Ascending aorta (tissue), 2 donors: ENCODE results near the gene THADA. TPM values are rescaled to one million over a fixed set of nuclear protein-coding genes. Genes with fewer than 3 reads are reported as not detected.

Experiments
- DNase-seq, 2 donors: peaks; one replicate each; pipeline ENCODE4 v3.0.0-alpha.2; 2019; ENCODE audit warnings: low spot score in 2 of 2
- H3K27ac ChIP-seq, 2 donors: fragments of 200-600 bp; sonication (generic); one replicate each; pipeline ENCODE4 v1.5.1; 2016 to 2017; ENCODE audit warnings: mild to moderate bottlenecking in 1 of 2
- H3K27me3 ChIP-seq: fragments of 200-600 bp; sonication (generic); one replicate; pipeline ENCODE4 v1.5.1; 2017
- H3K36me3 ChIP-seq, 2 donors: fragments of 200-600 bp; sonication (generic); one replicate each; pipeline ENCODE4 v1.5.1; 2016
- H3K4me1 ChIP-seq, 2 donors: fragments of 200-600 bp; sonication (generic); one replicate each; pipeline ENCODE4 v1.5.1; 2016 to 2017; ENCODE audit warnings: mild to moderate bottlenecking in 1 of 2
- H3K4me3 ChIP-seq, 2 donors: fragments of 200-600 bp; sonication (generic); one replicate each; pipeline ENCODE4 v1.5.1; 2016 to 2017; ENCODE audit warnings: mild to moderate bottlenecking in 1 of 2
- H3K9me3 ChIP-seq, 2 donors: fragments of 200-600 bp; sonication (generic); one replicate each; pipeline ENCODE4 v1.5.1; 2016
- intact Hi-C: fragments of 100-400 bp; cut with DNase I; formaldehyde crosslinking; loops from one replicate; pipeline ENCODE4 v1.15.1; 2023
- total RNA-seq: library from RNA; depleted of rRNA; stranded (reverse); fragments of >200 nt; gene quantifications from one replicate; pipeline ENCODE4 v1.1.0, GENCODE V29; 2016
- TF ChIP-seq, protein P1 (sequence below), 3 experiments: fragments of 200-600 bp in 2 of 3; fragments of 450-650 bp in 1 of 3; sonication (generic) in 2 of 3; IDR thresholded peaks; one replicate each; pipeline ENCODE4 v1.5.1; 2016 to 2019; ENCODE audit warnings: antibody characterized with exemption in 3 of 3, mild to moderate bottlenecking in 1 of 3, moderate library complexity in 1 of 3

The THADA gene
- total RNA-seq, 1 donor from 2014 or later, result 27.4 TPM

DNA sequence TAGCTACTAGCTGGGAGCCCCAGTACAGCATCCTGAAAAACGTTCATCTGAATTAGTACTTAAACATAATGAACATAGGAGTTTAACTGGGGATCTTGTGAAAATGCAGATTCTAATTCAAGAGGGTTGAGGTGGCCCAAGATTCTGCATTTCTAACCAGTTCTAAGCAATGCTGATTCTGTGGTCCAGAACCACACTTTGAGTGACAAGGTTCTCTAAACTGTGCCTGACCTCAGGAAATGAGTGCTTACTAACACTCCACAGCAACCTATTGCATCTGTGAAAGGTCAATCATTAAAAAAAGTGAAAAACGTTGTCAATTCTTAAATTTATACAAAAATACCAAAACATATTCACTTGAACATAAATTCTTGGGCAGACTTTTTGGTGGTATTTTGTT lies 212.3 kb downstream of the THADA start:
- TF ChIP-seq, protein P1, sequence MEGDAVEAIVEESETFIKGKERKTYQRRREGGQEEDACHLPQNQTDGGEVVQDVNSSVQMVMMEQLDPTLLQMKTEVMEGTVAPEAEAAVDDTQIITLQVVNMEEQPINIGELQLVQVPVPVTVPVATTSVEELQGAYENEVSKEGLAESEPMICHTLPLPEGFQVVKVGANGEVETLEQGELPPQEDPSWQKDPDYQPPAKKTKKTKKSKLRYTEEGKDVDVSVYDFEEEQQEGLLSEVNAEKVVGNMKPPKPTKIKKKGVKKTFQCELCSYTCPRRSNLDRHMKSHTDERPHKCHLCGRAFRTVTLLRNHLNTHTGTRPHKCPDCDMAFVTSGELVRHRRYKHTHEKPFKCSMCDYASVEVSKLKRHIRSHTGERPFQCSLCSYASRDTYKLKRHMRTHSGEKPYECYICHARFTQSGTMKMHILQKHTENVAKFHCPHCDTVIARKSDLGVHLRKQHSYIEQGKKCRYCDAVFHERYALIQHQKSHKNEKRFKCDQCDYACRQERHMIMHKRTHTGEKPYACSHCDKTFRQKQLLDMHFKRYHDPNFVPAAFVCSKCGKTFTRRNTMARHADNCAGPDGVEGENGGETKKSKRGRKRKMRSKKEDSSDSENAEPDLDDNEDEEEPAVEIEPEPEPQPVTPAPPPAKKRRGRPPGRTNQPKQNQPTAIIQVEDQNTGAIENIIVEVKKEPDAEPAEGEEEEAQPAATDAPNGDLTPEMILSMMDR (IDR thresholded peaks at IDR 0.05), result no peak
- intact Hi-C loops, result no loop called here
- Histone ChIP-seq H3K27ac (no peak overlapping the region), H3K9me3 (no peaks in the 10 kb centered on the region), H3K27me3 (no peaks in the 10 kb centered on the region), H3K36me3 (no peaks in the 10 kb centered on the region), H3K4me1 (peaks cover 0 to 11% of the 10 kb centered on the region in 2 donors), H3K4me3 (no peak overlapping the region)
- DNase-seq, result no peak

DNA sequence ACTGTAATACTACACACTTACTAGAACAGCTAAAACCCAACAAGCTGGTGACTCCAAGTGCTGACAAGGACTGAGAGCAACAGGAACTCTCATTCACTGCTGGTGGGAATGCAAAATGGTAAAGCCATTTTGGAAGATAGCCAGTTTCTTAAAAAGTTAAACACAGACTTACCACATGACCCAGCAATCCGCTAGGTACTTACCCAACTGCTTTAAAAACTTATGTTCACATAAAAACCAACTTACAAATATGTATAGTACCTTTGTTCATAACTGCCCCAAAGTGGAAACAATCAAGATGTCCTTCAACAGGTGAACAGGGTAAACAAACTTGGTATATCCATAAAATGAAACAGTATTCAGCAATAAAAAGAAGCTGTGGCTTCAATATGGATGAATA lies 216.3 kb downstream of the THADA start:
- no peak for DNase-seq
- intact Hi-C loops, result no loop called here
- Histone ChIP-seq H3K27me3 (no peaks in the 10 kb centered on the region), H3K4me3 (no peak overlapping the region), H3K36me3 (no peaks in the 10 kb centered on the region), H3K27ac (no peak overlapping the region), H3K9me3 (no peaks in the 10 kb centered on the region), H3K4me1 (no peaks in the 10 kb centered on the region)
- TF ChIP-seq, protein P1 (IDR thresholded peaks at IDR 0.05), result no peak

GRCh38 chr2:43377327-43377726 lies 218.5 kb downstream of the THADA start:
- intact Hi-C loops, result no loop called here
- Histone ChIP-seq H3K27me3 (no peaks in the 10 kb centered on the region), H3K4me3 (no peak overlapping the region), H3K27ac (no peak overlapping the region), H3K36me3 (no peaks in the 10 kb centered on the region), H3K9me3 (no peaks in the 10 kb centered on the region), H3K4me1 (no peaks in the 10 kb centered on the region)
- no peak for DNase-seq
- TF ChIP-seq, protein P1 (IDR thresholded peaks at IDR 0.05), result no peak

GRCh38 chr2:43376523-43377198 lies 219.2 kb downstream of the THADA start:
- TF ChIP-seq, protein P1 (IDR thresholded peaks at IDR 0.05), result no peak
- intact Hi-C loops, result no loop called here
- DNase-seq, result no peak
- no peak overlapping the region for H3K4me3 ChIP-seq
- H3K27ac ChIP-seq, result no peak overlapping the region
- H3K36me3 ChIP-seq, result no peaks in the 10 kb centered on the region
- H3K9me3 ChIP-seq, result no peaks in the 10 kb centered on the region
- no peaks in the 10 kb centered on the region for H3K27me3 ChIP-seq
- H3K4me1 ChIP-seq, result peaks cover 0 to under 1% of the 10 kb centered on the region in 2 donors

DNA sequence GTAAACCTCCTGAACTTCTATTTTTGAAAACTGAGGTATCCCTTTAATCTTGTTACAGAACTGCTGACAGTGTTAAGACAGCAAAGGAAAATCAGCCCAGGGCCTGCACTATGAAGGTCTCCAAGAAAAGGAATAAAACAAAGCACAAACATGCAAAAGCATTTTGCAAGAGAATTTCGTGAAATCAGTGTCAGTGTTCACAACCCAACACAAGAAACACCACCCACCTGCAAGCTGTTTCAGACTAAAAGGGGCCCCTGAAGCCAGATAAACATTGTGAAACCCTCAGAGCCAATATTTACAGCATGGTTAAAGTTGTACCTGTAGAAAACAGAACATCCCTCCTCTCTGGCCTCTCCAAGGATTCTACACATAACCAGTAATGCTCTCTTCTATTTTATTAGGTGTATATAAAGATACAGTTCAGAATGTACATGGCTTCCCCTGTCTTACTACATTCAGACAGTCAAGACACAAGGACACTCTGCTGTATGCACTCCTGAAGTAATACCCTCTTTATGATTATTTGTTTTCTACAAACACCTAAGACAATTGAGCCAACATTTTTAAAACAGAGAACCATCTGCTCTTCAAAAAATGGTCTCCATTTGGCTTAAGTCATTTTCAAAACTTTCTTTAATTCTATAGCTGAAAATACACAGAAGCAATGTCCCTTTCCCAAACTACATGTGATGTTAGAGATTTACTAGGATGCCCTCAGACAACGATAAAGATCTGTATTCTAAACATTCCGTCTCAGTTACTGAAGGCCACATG lies 219.9 kb downstream of the THADA start:
- Histone ChIP-seq H3K36me3 (no peaks in the 10 kb centered on the region), H3K27ac (no peak overlapping the region), H3K4me3 (no peak overlapping the region), H3K27me3 (no peaks in the 10 kb centered on the region), H3K4me1 (peaks cover 0 to 4% of the 10 kb centered on the region in 2 donors), H3K9me3 (no peaks in the 10 kb centered on the region)
- no peak for DNase-seq
- intact Hi-C loops, result no loop called here
- TF ChIP-seq, protein P1 (IDR thresholded peaks at IDR 0.05), result no peak
